HG02973 (cell line): ENCODE measurements around the gene POT1.
A peak's percentile ranks its signal among the peaks of the same experiment; 100 is the strongest.

Experiments used
- ATAC-seq: cut with Tn5 transposase; IDR thresholded peaks from one replicate; pipeline ENCODE4 v1.9.1; 2021; ENCODE audit warnings: moderate library complexity; ENCODE audit not compliant: unreplicated experiment

The POT1 gene

GRCh38 chr7:124914298-124914697 is 15.3 kb downstream of the POT1 start:
- ATAC-seq, result peak; percentile 32

- no peak for ATAC-seq
Measured at GRCh38 chr7:124912972-124913371, 16.7 kb downstream of the POT1 start.

- ATAC-seq, result no peak
Measured at GRCh38 chr7:124909808-124910207, 19.8 kb downstream of the POT1 start.

GRCh38 chr7:124908259-124908658 is 21.4 kb downstream of the POT1 start:
- no peak for ATAC-seq

GRCh38 chr7:124907490-124907889 is 22.1 kb downstream of the POT1 start:
- ATAC-seq, result no peak

GRCh38 chr7:124898531-124898930 is 31.1 kb downstream of the POT1 start:
- ATAC-seq, result no peak

GRCh38 chr7:124896001-124896400 is 33.6 kb downstream of the POT1 start:
- no peak for ATAC-seq

GRCh38 chr7:124893140-124893827 is 36.3 kb downstream of the POT1 start:
- ATAC-seq, result peak; percentile 94

GRCh38 chr7:124887247-124887646 is 42.4 kb downstream of the POT1 start:
- no peak for ATAC-seq

GRCh38 chr7:124881981-124882380 is 47.6 kb downstream of the POT1 start:
- no peak for ATAC-seq

GRCh38 chr7:124879771-124880170 is 49.9 kb downstream of the POT1 start:
- ATAC-seq, result no peak

GRCh38 chr7:124879103-124879502 is 50.5 kb downstream of the POT1 start:
- ATAC-seq, result no peak

GRCh38 chr7:124874644-124875163 is 54.9 kb downstream of the POT1 start:
- ATAC-seq, result no peak

- no peak for ATAC-seq
Measured at GRCh38 chr7:124857672-124858235, 71.9 kb downstream of the POT1 start.

- ATAC-seq, result peak; percentile 58
Measured at GRCh38 chr7:124856299-124856888, 73.2 kb downstream of the POT1 start.

GRCh38 chr7:124843336-124843735 is 86.3 kb downstream of the POT1 start:
- ATAC-seq, result no peak

- no peak for ATAC-seq
Measured at GRCh38 chr7:124840435-124840834, 89.2 kb downstream of the POT1 start.

GRCh38 chr7:124839687-124840086 is 89.9 kb downstream of the POT1 start:
- no peak for ATAC-seq

- ATAC-seq, result no peak
Measured at GRCh38 chr7:124836173-124836572, 93.5 kb downstream of the POT1 start.

GRCh38 chr7:124818807-124819206 is 110.8 kb downstream of the POT1 start:
- no peak for ATAC-seq

GRCh38 chr7:124813994-124814798 is 115.4 kb downstream of the POT1 start:
- no peak for ATAC-seq
